Neural crest cell (in vitro differentiated cells): ENCODE measurements around the gene POFUT1. TPM values are rescaled to one million over a fixed set of nuclear protein-coding genes. Genes with fewer than 3 reads are reported as not detected.
"Not testable (repeated sequence)": the region's sequence is repeated elsewhere in the genome, so short reads cannot be mapped to it uniquely, and the experiment has no call there.

Source experiments
- DNase-seq: peaks from one replicate; pipeline ENCODE4 v3.0.0; 2021; ENCODE audit warnings: low read depth, mixed read lengths, low spot score
- H3K27ac Mint-ChIP-seq: one replicate; pipeline ENCODE4 v1.8.0; 2021; ENCODE audit warnings: mild to moderate bottlenecking, mixed read lengths; ENCODE audit not compliant: unreplicated experiment
- H3K27me3 Mint-ChIP-seq: 2 replicates; pipeline ENCODE4 v1.8.0; 2021; ENCODE audit warnings: low read depth, mild to moderate bottlenecking, mixed read lengths
- H3K36me3 Mint-ChIP-seq: 2 replicates; pipeline ENCODE4 v1.8.0; 2021; ENCODE audit warnings: low read depth, mild to moderate bottlenecking, mixed read lengths
- H3K4me1 Mint-ChIP-seq: 2 replicates; pipeline ENCODE4 v1.8.0; 2021; ENCODE audit warnings: mixed read lengths
- H3K4me3 Mint-ChIP-seq: one replicate; pipeline ENCODE4 v1.8.0; 2021; ENCODE audit warnings: mild to moderate bottlenecking, mixed read lengths
- H3K9me3 Mint-ChIP-seq: 2 replicates; pipeline ENCODE4 v1.8.0; 2021; ENCODE audit warnings: mixed read lengths
- CTCF ChIP-seq: fragments of 200-600 bp; sonication (generic); conservative IDR thresholded peaks from 2 replicates; pipeline ENCODE4 v1.5.0; 2021; ENCODE audit warnings: antibody characterized with exemption, mild to moderate bottlenecking
- total RNA-seq: library from RNA; stranded (reverse); gene quantifications from 2 replicates; pipeline ENCODE4 v1.2.1, GENCODE V29; 2021

POFUT1 gene
- total RNA-seq, 1 donor from 2014 or later = 51.4 TPM

GRCh38 chr20:32274359-32274758, 66.7 kb downstream of the POFUT1 start:
- H3K4me3 Mint-ChIP-seq = peak overlapping the region; percentile 21
- DNase-seq = no peak
- H3K4me1 Mint-ChIP-seq = peaks cover 18% of the 10 kb centered on the region
- peaks cover 3% of the 10 kb centered on the region for H3K36me3 Mint-ChIP-seq
- H3K27me3 Mint-ChIP-seq = peaks cover 28% of the 10 kb centered on the region
- no peak for TF ChIP-seq CTCF
- no peak overlapping the region for H3K27ac Mint-ChIP-seq
- peaks cover 7% of the 10 kb centered on the region for H3K9me3 Mint-ChIP-seq

- peak overlapping the region; percentile 78 for H3K4me3 Mint-ChIP-seq
- peaks cover 28% of the 10 kb centered on the region for H3K27me3 Mint-ChIP-seq
- peaks cover 23% of the 10 kb centered on the region for H3K4me1 Mint-ChIP-seq
- not testable (repeated sequence) for H3K9me3 Mint-ChIP-seq, H3K27ac Mint-ChIP-seq, DNase-seq, H3K36me3 Mint-ChIP-seq
Measured at GRCh38 chr20:32275163-32275562, 67.5 kb downstream of the POFUT1 start.

- peak; percentile 80 for DNase-seq
- Mint-ChIP-seq H3K36me3 (peaks cover 3% of the 10 kb centered on the region), H3K27me3 (peaks cover 17% of the 10 kb centered on the region), H3K27ac (peak within 1 kb of the TSS; percentile 39), H3K4me1 (peaks cover 23% of the 10 kb centered on the region), H3K4me3 (peak within 1 kb of the TSS; percentile 94), H3K9me3 (peaks cover 7% of the 10 kb centered on the region)
- TF ChIP-seq CTCF = no peak
Measured at GRCh38 chr20:32277361-32278198, 69.9 kb downstream of the POFUT1 start, which contains the start of gene KIF3B. Gene KIF3B, plus strand, starts transcription at chr20:32277651. Its CDS starts 32,127 bp downstream, at chr20:32309778.

- Mint-ChIP-seq H3K4me3 (peak overlapping the region; percentile 94), H3K9me3 (peaks cover 7% of the 10 kb centered on the region), H3K4me1 (peaks cover 23% of the 10 kb centered on the region), H3K36me3 (peaks cover 3% of the 10 kb centered on the region), H3K27me3 (peaks cover 11% of the 10 kb centered on the region), H3K27ac (peak overlapping the region; percentile 39)
- DNase-seq = no peak
- no peak for TF ChIP-seq CTCF
Measured at GRCh38 chr20:32278199-32278643, 70.5 kb downstream of the POFUT1 start.

GRCh38 chr20:32281711-32282110, 74.0 kb downstream of the POFUT1 start:
- no peak overlapping the region for H3K4me3 Mint-ChIP-seq
- no peak for TF ChIP-seq CTCF
- DNase-seq = no peak

GRCh38 chr20:32282461-32282860, 74.8 kb downstream of the POFUT1 start:
- peaks cover 12% of the 10 kb centered on the region for H3K4me1 Mint-ChIP-seq
- no peak for TF ChIP-seq CTCF
- H3K27me3 Mint-ChIP-seq = no peaks in the 10 kb centered on the region
- no peak for DNase-seq
- H3K27ac Mint-ChIP-seq = no peak overlapping the region
- no peaks in the 10 kb centered on the region for H3K9me3 Mint-ChIP-seq
- H3K4me3 Mint-ChIP-seq = no peak overlapping the region
- H3K36me3 Mint-ChIP-seq = no peaks in the 10 kb centered on the region

More at GRCh38 chr20:32281711-32282110, 74.0 kb downstream of the POFUT1 start:
- Mint-ChIP-seq H3K27ac (no peak overlapping the region), H3K9me3 (no peaks in the 10 kb centered on the region), H3K36me3 (no peaks in the 10 kb centered on the region), H3K4me1 (peaks cover 18% of the 10 kb centered on the region), H3K27me3 (no peaks in the 10 kb centered on the region)
